ENCODE results near the gene AP2A2. TPM values are rescaled to one million over a fixed set of nuclear protein-coding genes. Genes with fewer than 3 reads are reported as not detected.

AP2A2 gene
- total RNA-seq, 1 experiment from 2014 or later, result 62.0 TPM

- Histone ChIP-seq H3K9me3 (ENCODE audit: low read depth, low read length, poor library complexity, severe bottlenecking) (no peaks in the 10 kb centered on the region), H3K4me1 (ENCODE audit: insufficient read depth, low read length, poor library complexity, severe bottlenecking) (no peaks in the 10 kb centered on the region), H3K27ac (ENCODE audit: low read depth, low read length, poor library complexity, severe bottlenecking) (no peak overlapping the region), H3K4me3 (ENCODE audit: low read depth, low read length, poor library complexity, severe bottlenecking) (no peak overlapping the region), H3K27me3 (replicated peaks; ENCODE audit: insufficient read depth, low read depth, low read length, poor library complexity) (no peaks in the 10 kb centered on the region), H3K36me3 (ENCODE audit: insufficient read depth, low read length, poor library complexity, severe bottlenecking) (no peaks in the 10 kb centered on the region)
- no peak for DNase-seq (ENCODE audit: low spot score)
- ChIA-PET POLR2A (ENCODE audit: low non-redundant PET) (no interaction called here), CTCF (no interaction called here)
- intact Hi-C loops (cut with micrococcal nuclease; ENCODE audit: unreplicated experiment), result no loop called here
- no TSS peak for BruUV-seq (replicated peaks)
- TF ChIP-seq CTCF (conservative IDR thresholded peaks at IDR 0.05; ENCODE audit: low read depth, low read length), result no peak
- TF ChIP-seq EZH2 (IDR thresholded peaks at IDR 0.05; ENCODE audit: borderline replicate concordance, low read depth, low read length, poor library complexity, severe bottlenecking), result no peak
Measured at GRCh38 chr11:1032310-1032891, 106.7 kb downstream of the AP2A2 start.

GRCh38 chr11:1033016-1033798 lies 107.5 kb downstream of the AP2A2 start:
- H3K4me1 ChIP-seq (ENCODE audit: insufficient read depth, low read length, poor library complexity, severe bottlenecking), result no peaks in the 10 kb centered on the region
- no peak for DNase-seq (ENCODE audit: low spot score)
- H3K36me3 ChIP-seq (ENCODE audit: insufficient read depth, low read length, poor library complexity, severe bottlenecking), result no peaks in the 10 kb centered on the region
- BruUV-seq (replicated peaks), result no TSS peak
- ChIA-PET POLR2A (ENCODE audit: low non-redundant PET) (no interaction called here), CTCF (no interaction called here)
- H3K27me3 ChIP-seq (replicated peaks; ENCODE audit: insufficient read depth, low read depth, low read length, poor library complexity), result no peaks in the 10 kb centered on the region
- intact Hi-C loops (cut with micrococcal nuclease; ENCODE audit: unreplicated experiment), result no loop called here
- H3K4me3 ChIP-seq (ENCODE audit: low read depth, low read length, poor library complexity, severe bottlenecking), result no peak overlapping the region
- H3K27ac ChIP-seq (ENCODE audit: low read depth, low read length, poor library complexity, severe bottlenecking), result no peak overlapping the region
- TF ChIP-seq CTCF (conservative IDR thresholded peaks at IDR 0.05; ENCODE audit: low read depth, low read length) (no peak), EZH2 (IDR thresholded peaks at IDR 0.05; ENCODE audit: borderline replicate concordance, low read depth, low read length, poor library complexity, severe bottlenecking) (no peak)
- no peaks in the 10 kb centered on the region for H3K9me3 ChIP-seq (ENCODE audit: low read depth, low read length, poor library complexity, severe bottlenecking)

GRCh38 chr11:1034001-1034400 lies 108.3 kb downstream of the AP2A2 start:
- Histone ChIP-seq H3K27me3 (replicated peaks; ENCODE audit: insufficient read depth, low read depth, low read length, poor library complexity) (no peaks in the 10 kb centered on the region), H3K4me3 (ENCODE audit: low read depth, low read length, poor library complexity, severe bottlenecking) (no peak overlapping the region), H3K27ac (ENCODE audit: low read depth, low read length, poor library complexity, severe bottlenecking) (no peak overlapping the region), H3K4me1 (ENCODE audit: insufficient read depth, low read length, poor library complexity, severe bottlenecking) (no peaks in the 10 kb centered on the region), H3K36me3 (ENCODE audit: insufficient read depth, low read length, poor library complexity, severe bottlenecking) (no peaks in the 10 kb centered on the region), H3K9me3 (ENCODE audit: low read depth, low read length, poor library complexity, severe bottlenecking) (no peaks in the 10 kb centered on the region)
- ChIA-PET CTCF (no interaction called here), POLR2A (ENCODE audit: low non-redundant PET) (no interaction called here)
- no peak for DNase-seq (ENCODE audit: low spot score)
- BruUV-seq (replicated peaks), result no TSS peak
- intact Hi-C loops (cut with micrococcal nuclease; ENCODE audit: unreplicated experiment), result no loop called here
- TF ChIP-seq CTCF (conservative IDR thresholded peaks at IDR 0.05; ENCODE audit: low read depth, low read length), result no peak
- TF ChIP-seq EZH2 (IDR thresholded peaks at IDR 0.05; ENCODE audit: borderline replicate concordance, low read depth, low read length, poor library complexity, severe bottlenecking), result no peak
